ENCODE results near the gene TEX26. TPM values are rescaled to one million over a fixed set of nuclear protein-coding genes. Genes with fewer than 3 reads are reported as not detected.

The TEX26 gene
- polyA plus RNA-seq, 1 donor: not detected

DNA sequence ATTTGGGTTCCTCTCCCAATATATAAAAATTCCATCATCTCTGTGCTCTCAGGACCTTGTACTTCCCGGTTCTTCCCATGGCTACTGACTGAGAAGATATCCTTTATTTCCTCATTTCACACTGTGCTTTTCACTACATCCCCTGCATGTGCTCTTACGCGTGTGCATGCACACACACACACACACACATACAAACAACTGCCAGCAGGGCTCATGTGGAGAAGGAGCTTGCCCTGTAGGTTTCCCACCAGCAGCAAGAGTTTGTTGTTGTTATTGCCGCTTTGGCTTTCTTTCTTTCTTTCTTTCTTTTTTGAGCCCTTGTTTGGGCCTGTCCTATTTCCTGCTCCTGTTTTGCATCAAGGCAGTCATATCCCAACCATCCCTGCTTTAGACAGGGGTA lies 43.6 kb downstream of the TEX26 start:
- DNase-seq (ENCODE audit: low read depth): no peak

DNA sequence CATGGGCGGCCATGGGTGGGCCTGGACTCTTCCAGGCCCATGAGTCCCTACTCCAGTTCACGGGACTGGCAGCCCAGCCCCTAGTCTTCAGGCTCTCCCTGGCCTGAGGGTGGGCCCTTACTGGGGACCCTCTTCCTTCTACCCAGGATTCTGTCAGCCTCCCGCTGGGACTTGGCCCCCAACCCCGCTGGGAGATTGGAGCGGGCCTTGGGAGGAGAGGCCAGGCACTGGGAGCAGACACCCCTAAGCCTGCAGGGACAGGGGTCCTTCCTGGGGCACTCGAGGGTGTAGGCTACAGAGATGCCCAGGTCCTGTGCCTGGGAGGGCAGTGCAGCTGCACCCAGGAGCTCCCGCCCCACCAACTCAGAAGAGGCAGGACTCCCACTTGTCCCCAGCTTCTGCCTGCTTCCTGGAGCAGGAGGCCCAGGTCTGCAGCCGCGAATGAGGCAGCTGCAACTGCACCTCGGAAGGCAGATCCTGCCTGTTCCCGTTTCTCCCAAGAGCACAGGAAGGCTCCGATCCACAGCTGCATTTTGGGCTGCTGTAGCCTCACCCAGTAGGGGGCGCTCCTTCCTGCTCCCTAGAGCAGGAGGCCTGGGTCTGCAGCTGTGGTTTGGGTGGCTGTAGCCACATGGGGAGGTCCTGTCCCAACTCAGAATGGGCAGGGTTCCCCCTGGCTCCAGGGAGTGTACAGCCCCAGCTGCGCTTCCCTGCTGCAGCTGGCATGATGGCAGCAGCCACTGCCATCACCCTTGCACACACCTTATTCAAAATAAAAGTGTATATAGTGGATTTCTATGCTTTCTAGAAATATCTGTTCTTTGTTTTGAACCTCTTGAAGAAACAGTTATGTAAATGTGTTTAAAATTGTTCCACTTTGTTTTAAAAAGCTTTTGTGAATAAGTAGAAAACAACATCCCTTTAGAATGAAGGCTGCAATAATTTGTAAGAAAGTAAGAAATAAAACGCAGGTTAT lies 46.8 kb downstream of the TEX26 start:
- no peak for DNase-seq (ENCODE audit: low read depth)

DNA sequence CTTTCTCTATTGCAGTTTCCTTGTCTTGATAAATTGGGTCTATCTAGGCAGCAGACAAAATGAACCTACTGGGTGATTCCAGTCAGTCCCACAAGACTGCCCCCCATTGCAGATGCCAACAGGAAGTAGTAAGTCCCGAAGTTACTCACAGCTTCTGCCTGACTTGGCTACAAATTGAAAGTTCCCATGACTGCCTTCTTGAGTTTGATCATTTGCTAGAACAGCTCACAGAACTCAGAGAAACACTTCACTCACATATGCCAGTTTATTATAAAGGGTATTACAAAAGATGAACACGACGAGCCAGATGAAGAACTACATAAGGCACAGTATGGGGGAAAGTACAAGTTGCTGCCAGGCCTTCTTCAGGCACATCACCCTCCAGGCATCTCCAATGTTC lies 50.0 kb downstream of the TEX26 start:
- DNase-seq (ENCODE audit: low read depth): no peak

DNA sequence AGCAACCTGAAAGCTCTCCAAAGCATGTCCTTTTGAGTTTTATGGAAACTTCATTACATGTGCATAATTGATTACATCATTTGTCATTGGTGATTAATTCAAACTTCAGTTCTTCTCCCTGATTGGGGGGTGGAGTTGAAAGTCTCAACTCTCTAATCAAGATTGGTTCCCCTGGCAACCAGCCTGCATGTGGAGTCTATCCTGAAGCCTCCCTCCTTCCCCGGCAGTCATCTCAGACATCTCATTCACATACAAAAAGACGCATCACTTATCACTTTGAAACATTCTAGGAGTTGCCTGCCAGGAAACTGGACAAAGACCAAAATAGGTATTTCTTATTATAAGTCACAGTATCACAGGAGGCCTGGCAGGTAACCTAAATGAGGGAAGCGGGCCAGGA lies 50.5 kb downstream of the TEX26 start:
- no peak for DNase-seq (ENCODE audit: low read depth)

DNA sequence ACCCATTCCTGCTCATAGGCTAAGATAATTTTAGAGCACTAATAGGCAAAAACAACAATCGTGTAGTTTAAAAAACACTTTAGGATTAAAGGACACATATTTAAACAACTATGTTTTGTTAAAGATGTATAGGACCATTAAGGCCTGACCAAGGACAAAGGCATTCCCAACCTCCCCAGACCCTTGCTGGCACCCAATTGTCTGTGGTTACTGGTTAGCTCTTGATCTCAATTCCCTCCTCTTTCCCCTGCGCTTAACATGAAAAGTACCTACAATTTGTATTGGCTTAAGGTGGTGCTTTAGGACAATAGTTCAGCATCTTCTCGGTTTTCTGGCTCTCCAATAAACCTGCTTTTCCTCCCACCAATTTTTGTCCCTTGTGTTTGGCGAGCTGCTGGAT lies 51.0 kb downstream of the TEX26 start:
- DNase-seq (ENCODE audit: low read depth): no peak

DNA sequence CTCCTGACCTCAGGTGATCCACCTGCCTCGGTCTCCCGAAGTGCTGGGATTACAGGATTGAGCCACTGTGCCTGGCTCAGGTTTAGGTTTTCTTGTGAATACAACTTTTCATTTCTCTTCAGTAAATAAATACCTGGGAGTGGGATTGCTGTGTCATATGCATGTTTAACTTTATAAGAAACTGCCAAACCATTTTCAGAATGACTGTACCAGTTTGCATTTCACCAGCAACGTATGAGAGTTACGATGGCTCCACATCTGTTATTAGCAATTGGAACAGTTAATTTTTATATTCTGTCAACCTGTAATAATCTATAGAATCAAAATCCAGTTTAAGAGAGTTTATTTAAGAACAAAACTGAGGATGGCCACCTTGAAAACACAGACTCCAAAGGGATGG lies 52.2 kb downstream of the TEX26 start:
- no peak for DNase-seq (ENCODE audit: low read depth)

DNA sequence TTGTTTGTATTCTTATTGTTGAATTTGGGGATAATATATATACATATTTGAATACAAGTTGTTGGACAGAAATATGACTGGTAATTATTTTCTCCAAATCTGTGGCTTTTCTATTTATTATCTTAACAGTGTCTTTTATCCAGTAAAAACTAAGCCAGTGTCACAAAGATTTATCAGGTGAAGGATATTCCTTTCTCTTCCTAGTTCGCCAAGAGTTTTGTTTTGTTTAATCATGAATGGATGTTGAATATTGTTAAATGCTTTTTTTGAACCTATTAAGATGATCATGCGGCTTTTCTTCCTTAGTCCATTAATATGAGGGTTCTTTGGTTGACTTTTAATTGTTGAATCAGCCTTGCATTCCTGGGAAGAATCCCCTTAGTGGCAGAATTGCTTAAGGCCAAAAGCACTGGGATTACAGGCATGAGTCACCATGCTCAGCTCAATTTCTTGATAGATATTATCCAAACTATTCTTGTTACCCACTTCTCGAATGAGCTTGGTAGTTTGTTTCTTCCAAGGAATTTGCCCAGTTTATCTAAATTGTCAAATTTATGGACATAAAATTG lies 53.3 kb downstream of the TEX26 start:
- DNase-seq (ENCODE audit: low read depth): no peak

DNA sequence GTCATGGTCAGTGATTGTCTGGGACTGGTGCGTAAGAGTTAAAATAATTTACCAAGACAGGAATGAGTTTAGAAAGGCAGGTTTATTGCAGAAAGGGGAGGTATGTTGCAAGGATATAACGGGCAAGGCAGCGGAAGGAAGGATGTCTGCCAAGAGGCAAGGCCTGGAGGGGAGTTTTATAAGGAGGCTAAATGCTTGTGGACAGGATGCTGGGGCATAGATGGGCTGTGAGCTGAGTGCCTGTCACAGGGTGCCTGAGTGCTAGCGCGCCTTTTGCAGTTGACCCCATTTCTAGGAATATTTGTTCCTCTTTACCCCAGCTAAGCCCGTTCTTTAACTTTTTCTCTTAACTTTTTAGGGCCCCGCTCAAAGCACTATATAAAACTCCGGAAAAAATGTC lies 58.7 kb downstream of the TEX26 start:
- DNase-seq (ENCODE audit: low read depth): no peak

DNA sequence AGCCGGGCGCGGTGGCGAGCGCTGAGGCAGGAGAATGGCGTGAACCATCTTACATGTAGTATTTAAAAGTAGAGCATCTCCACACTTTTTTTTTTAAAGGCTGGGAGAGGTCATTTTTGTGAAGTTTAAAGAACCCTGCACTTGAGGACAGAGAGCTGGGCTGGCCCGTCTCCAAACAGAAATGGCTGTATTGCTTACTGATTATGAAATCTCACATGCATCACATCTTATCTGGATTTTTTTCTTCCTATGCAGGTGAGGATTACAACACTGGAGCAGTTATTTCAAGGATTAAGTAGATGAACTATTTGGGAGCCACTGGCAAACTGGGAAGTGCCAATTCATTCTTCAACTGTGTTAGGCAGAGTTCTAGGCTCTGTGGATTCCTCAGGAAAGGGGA lies 59.5 kb downstream of the TEX26 start:
- no peak for DNase-seq (ENCODE audit: low read depth)

DNA sequence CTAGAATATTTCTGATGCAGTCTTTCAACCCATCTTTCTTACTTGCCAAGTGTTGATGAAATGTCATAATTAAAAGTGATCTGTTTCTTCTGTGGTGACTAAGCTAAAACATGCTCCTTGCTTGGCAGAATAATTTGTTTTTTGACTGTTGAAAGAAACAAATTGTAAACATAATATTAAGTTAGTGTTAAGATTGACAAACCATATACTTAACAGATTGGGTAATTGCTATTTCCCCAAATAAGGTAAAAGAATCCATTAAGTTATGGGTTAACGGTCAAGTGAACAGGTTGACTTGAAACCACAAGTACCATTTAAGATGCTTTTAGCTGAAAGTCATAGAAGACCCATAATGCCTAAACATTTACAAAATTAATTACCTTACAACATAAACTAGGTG lies 62.9 kb downstream of the TEX26 start:
- DNase-seq (ENCODE audit: low read depth): no peak

DNA sequence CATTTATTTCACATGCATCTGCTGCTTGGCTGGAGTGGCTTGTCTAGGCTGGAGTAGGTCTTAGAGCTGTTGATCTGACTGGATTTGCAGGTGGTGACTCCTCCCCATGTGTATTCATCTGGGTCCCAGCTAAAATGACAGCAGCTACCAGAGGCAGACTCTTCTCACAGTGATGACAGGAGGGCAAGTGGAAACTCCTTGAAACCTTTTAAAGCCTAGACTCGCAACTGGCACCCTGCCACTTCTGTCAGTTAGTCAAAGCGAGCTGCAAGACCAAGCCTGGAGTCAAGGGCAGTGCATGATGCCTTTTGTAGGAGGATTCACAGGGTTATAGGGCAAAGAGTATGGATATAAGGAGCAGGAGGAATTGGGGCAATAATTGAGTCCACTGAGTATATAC lies 65.2 kb downstream of the TEX26 start:
- DNase-seq (ENCODE audit: low read depth): no peak

DNA sequence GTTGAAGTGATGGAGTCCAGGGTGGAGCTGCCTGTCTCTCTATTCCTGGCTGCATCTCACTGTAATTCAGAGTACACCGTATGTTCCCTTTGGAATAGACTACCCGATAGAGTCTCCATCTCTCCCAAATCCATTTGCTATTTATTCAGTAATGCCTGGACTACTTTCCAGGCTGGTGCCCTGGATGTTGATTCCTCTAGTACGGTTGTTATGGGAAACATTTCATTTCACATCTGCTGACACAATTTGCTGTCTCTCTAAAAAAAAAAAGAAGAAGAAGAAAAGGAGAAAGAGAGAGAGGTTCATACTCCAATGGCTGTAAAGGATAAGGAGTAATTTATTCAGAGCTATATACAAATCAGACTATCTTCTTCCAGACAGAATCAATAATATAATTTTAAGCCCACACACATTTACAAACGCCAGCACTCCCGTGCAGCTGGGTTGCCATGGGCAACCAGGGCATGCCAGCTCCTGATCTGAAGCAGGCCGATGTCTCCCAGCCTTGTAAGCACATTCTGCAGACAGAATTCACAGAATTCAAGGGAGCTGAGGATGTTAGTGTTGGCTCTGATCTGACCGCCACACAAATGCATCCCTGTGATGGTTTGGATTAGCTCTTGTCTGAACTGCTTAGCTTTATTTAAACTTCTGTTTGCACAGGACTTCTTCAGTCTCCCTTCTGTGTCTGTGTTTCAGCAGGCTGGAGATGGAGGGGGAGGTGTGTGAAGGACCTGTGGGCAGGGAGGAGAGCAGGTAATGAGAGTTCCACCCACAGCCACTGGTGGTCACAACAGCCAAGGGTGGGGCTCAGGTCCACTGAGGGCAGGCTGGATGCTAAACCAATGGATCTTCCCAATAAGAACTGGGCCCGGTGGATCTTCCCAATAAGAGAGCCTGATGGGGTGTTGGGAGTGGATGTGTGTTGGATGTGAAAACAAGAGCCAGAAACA lies 66.0 kb downstream of the TEX26 start:
- DNase-seq (ENCODE audit: low read depth): no peak

DNA sequence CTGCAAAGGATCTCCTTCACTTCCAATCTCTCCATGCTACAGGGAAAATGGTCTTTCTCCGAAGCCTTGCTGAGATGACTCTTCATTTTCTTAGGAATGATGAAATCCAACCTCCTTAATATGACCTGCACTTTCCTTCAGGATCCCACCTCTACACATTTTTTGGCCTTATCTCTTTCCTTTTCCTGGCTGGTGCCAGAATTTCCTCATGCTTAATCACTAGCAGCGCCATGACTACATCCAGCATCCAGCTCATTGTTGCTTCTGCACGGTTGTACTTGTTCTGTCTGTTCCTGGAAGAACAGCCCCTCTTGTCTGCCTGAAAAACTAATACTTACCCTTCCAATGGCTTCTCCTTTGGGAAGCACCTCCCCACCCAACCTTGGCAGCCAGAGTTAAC lies 68.4 kb downstream of the TEX26 start:
- DNase-seq (ENCODE audit: low read depth): no peak

DNA sequence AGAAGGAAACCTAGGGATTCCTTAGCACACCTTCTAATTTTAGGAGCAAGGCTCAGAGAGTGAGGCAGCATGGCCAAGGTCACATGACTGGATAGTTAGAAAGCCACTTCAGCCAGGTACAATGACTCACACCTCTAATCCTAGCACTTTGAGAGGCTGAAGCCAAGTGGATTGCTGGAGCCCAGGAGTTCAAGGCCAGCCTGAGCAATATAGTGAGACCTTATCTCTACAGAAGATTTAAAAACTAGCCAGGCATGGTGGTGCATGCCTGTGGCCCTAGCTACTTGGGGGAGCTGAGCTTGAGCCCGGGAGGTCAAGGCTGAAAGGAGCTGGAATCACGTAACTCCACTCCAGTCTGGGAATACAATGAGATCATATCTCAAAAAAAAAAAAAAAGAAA lies 69.2 kb downstream of the TEX26 start:
- DNase-seq (ENCODE audit: low read depth): no peak

DNA sequence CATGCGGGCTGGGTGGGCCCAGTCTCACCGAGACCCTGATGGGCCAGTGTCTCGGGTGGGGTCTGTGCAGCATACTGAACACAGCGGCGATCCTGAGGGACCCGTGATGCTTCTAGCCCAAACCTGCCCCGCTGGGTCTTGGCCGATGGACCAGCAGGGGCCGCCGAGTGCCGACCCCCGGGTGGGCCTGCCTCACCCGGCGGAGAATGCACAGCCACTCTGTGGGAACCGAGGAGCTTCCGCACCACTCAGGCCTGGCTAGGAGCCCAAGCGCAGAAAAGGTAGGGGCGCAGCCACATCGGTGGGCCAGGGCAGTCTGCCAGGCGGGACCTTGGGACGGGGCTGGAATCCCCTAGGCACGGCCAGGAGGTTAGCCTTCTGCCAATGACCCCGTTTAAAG lies 72.6 kb downstream of the TEX26 start:
- no peak for DNase-seq (ENCODE audit: low read depth)

DNA sequence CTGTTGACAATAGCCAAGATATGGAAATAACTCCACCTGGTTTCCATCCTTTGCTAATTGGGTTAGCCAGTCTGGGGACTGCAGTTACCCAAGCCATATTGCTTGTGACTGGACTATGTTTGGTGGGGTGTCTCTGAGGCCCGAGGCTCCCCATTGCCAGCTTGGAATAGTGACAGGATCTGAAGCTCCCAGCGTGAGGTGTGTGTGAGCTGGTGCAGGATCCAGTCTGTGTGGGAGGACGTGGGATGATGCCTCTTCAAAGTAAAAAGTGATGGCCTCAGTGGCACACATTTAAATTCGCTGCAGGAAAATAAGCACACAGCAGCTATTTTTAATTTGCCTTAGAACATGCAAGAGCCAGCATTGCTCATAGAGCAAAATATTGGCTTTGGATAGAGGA lies 75.0 kb downstream of the TEX26 start:
- DNase-seq (ENCODE audit: low read depth): no peak

DNA sequence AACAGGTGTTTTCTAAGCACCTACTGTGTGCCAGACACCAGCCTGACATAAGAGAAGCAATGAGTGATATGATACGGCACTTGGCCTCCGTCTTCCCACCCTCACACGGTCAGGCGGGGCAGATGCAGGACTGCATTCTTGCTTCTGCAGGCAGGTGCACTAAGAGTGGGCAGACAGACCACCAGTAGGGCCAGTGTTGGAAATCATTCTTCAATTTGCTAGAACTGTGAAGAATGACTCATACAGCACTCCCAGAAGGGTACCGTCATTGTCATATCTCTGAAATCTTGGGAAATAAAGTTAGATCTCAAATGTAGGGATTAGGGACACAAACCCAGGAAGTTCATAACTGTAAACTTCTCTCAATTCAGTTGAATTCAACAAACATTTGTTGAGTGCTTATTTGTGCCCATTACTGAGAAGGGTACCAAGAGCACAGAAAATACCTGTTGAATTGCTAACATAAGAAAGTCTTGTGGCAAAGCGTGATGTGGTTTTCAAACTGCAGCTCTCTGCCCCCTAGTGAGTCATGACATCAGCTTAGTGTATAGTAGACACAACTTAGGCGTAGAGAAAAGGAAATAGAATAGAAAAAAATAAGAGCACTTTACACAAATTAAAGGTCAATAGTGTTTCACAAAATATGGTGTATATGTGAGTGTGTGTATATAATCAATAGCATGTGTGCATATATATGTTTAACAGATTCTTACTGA lies 76.1 kb downstream of the TEX26 start:
- no peak for DNase-seq (ENCODE audit: low read depth)

DNA sequence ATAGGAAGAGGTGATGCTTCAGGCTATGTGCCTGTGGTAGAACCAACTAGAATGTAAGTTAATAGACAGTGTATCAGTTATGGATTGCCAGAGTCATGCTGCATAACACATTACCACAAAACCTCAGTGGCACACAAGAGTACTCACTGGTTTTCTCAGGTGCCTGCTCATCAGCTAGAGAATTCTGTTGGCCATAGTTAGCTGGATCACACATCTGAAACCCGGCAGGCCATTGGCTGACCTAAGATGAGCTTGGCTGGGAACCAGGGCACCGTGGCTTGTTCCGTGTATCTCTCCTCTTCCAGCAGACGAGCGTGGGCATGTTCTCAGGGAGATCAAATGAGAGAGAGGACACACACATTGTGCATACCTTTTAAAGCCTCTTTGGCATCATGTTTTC lies 76.7 kb downstream of the TEX26 start:
- no peak for DNase-seq (ENCODE audit: low read depth)

DNA sequence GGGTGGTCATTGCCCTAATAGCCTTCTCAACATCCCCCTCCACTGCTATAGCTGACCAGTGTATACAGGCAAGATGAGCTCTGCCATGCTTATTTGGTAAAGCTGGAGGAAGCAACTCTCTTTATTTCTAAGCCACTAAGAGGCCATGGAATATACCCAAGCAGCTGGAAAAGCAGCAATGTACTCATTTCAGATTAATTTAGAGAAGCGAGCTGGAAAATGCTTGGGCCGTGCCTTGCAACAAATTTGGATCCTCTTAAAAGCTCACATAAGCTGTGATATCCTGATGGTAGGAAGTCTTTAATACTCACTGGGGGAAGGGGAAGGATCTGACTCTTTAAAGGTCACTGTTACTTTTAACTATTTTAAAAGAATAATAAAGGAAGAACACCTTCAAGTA lies 77.8 kb downstream of the TEX26 start:
- DNase-seq (ENCODE audit: low read depth): no peak

DNA sequence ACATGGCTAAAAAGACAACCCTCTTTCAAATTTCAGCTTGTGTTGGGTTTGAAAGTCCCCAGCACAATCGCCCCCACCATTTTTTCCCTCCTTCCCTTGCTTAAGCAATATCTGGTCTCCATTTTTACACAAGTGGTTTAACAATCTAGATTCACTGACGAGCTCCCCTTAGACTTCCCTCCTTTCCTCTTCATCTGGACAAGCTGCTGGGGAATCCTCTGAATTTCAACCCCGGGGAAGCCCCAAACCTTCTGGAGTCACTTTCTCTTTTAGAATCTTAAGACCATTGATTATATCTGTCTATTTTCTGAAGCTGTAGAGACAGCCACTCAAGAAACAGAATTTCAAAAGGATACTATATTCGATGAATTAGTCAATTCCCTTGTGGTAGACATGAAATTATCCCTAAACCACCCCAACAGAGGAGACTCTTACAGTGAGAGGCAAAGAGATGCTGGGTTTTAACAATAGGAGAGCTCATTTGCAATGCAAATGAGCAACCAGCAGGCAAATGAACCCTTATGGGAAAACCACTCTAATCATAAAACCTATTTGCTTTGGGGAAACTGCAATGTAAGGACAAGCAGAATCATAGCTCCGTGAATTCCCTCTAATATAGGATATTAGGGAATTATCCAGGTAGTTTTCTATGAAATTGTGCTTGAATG lies 78.9 kb downstream of the TEX26 start:
- DNase-seq (ENCODE audit: low read depth): no peak

Data from forelimb muscle (tissue), 1 donor.